Ovary (tissue), 3 donors: ENCODE results near the gene OMD.

ENCODE experiments used
- EP300 ChIP-seq: sonication (generic); formaldehyde crosslinking; IDR thresholded peaks from one replicate; pipeline ENCODE4 v1.6.1; 2017; ENCODE audit warnings: antibody characterized with exemption
- TF ChIP-seq, protein P1 (sequence below), 3 donors: fragments of 450-650 bp in 2 of 3; fragments of 200-600 bp in 1 of 3; IDR thresholded peaks; one replicate each; pipeline versions ENCODE4 v1.5.1 to v1.8.0; 2016 to 2022; ENCODE audit warnings: antibody characterized with exemption in 3 of 3, mild to moderate bottlenecking in 1 of 3
- donor health status: DM: no; HTN: no; CAD: no.

DNA sequence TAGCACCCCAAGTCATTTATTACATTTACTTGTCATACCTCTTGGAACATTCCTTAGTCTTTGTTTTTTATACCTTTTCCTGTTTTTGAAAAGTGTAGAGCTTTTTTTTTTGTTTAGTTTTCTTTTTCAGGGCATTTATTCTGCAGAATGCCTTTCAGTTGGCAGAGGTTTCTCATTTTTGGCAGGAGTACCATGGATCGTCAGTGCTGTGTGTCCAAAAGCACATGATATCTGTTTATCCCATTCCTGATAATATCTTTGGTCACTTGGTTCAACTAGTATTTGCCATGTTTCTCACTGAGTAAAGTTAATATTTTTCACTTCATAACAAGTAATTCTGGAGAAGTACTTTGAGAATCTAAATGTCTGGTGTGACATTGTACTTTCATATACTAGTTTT lies 30.6 kb downstream of the OMD start:
- no peak for TF ChIP-seq EP300
- TF ChIP-seq, protein P1, sequence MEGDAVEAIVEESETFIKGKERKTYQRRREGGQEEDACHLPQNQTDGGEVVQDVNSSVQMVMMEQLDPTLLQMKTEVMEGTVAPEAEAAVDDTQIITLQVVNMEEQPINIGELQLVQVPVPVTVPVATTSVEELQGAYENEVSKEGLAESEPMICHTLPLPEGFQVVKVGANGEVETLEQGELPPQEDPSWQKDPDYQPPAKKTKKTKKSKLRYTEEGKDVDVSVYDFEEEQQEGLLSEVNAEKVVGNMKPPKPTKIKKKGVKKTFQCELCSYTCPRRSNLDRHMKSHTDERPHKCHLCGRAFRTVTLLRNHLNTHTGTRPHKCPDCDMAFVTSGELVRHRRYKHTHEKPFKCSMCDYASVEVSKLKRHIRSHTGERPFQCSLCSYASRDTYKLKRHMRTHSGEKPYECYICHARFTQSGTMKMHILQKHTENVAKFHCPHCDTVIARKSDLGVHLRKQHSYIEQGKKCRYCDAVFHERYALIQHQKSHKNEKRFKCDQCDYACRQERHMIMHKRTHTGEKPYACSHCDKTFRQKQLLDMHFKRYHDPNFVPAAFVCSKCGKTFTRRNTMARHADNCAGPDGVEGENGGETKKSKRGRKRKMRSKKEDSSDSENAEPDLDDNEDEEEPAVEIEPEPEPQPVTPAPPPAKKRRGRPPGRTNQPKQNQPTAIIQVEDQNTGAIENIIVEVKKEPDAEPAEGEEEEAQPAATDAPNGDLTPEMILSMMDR (IDR thresholded peaks at IDR 0.05), result no peak
